PC-9 (cell line): Measurements from ENCODE around the gene CELF4. TPM values are rescaled to one million over a fixed set of nuclear protein-coding genes. Genes with fewer than 3 reads are reported as not detected.

ENCODE experiments used
- BruUV-seq: library from RNA; stranded (reverse); fragments of 400-500 nt; replicated peaks from 2 replicates; lab custom pipeline; 2021; lab: Mats Ljungman, UMichigan
- CTCF ChIA-PET: fragments of 300-600 bp; sonication (Branson Sonifier 250); formaldehyde crosslinking; loops from one replicate; lab custom pipeline; 2022; ENCODE audit warnings: antibody characterized with exemption; lab: Charles Lee
- POLR2A ChIA-PET: fragments of 300-600 bp; sonication (Branson Sonifier 250); formaldehyde crosslinking; loops from one replicate; lab custom pipeline; 2022; ENCODE audit warnings: antibody characterized with exemption; ENCODE audit not compliant: unreplicated experiment; lab: Charles Lee
- DNase-seq, 2 experiments: peaks; one replicate each; pipeline versions ENCODE4 v3.0.0 to v3.0.0-alpha.2; 2015 to 2022; ENCODE audit warnings: mixed read lengths in 1 of 2
- H2AFZ ChIP-seq: fragments of 200-600 bp; sonication (generic); 2 replicates; pipeline ENCODE4 v1.8.1; 2017; ENCODE audit warnings: antibody characterized with exemption
- H3F3A ChIP-seq: fragments of 200-600 bp; sonication (generic); 2 replicates; pipeline ENCODE4 v1.8.1; 2017; ENCODE audit warnings: antibody characterized with exemption, mild to moderate bottlenecking, low read depth; ENCODE audit not compliant: insufficient read depth
- H3K27ac ChIP-seq: fragments of 200-600 bp; sonication (generic); 2 replicates; pipeline ENCODE4 v1.6.1; 2016; ENCODE audit warnings: mixed run types
- H3K27me3 ChIP-seq: fragments of 200-600 bp; sonication (generic); 2 replicates; pipeline ENCODE4 v1.6.1; 2016; ENCODE audit warnings: low read depth, mixed run types; ENCODE audit not compliant: insufficient read depth
- H3K36me3 ChIP-seq: fragments of 200-600 bp; sonication (generic); 2 replicates; pipeline ENCODE4 v1.6.1; 2016; ENCODE audit warnings: low read depth, mixed run types
- H3K4me1 ChIP-seq: fragments of 200-600 bp; sonication (generic); replicated peaks from 2 replicates; pipeline ENCODE4 v1.6.1; 2016; ENCODE audit warnings: mixed run types; ENCODE audit not compliant: insufficient read depth
- H3K4me2 ChIP-seq: fragments of 200-600 bp; sonication (generic); 2 replicates; pipeline ENCODE4 v1.6.1; 2017; ENCODE audit warnings: mixed run types
- H3K4me3 ChIP-seq: fragments of 200-600 bp; sonication (generic); 2 replicates; pipeline ENCODE4 v1.6.1; 2016; ENCODE audit warnings: mixed run types
- H3K79me2 ChIP-seq: fragments of 200-600 bp; sonication (generic); 2 replicates; pipeline ENCODE4 v1.6.1; 2017; ENCODE audit warnings: low read depth, mixed run types
- H3K9me2 ChIP-seq: fragments of 200-600 bp; sonication (generic); 2 replicates; pipeline ENCODE4 v1.8.1; 2017; ENCODE audit warnings: mild to moderate bottlenecking; ENCODE audit not compliant: insufficient read depth
- H3K9me3 ChIP-seq: fragments of 200-600 bp; sonication (generic); 2 replicates; pipeline ENCODE4 v1.8.1; 2016; ENCODE audit warnings: low read depth; ENCODE audit not compliant: insufficient read depth
- H4K20me1 ChIP-seq: fragments of 200-600 bp; sonication (generic); 2 replicates; pipeline ENCODE4 v1.8.1; 2017; ENCODE audit not compliant: insufficient read depth
- CTCF ChIP-seq: fragments of 200-600 bp; sonication (generic); conservative IDR thresholded peaks from 2 replicates; pipeline ENCODE4 v1.6.1; 2017; ENCODE audit warnings: mixed run types, antibody characterized with exemption, mild to moderate bottlenecking, moderate library complexity
- EZH2 ChIP-seq: fragments of 200-600 bp; sonication (generic); IDR thresholded peaks from 2 replicates; pipeline ENCODE4 v1.8.0; 2017; ENCODE audit warnings: antibody characterized with exemption, low read depth
- intact Hi-C: fragments of 100-400 bp; cut with micrococcal nuclease; formaldehyde crosslinking; loops from one replicate; pipeline ENCODE4 v1.10.0; 2022; ENCODE audit not compliant: unreplicated experiment
- total RNA-seq: library from RNA; stranded (reverse); gene quantifications from 2 replicates; pipeline ENCODE4 v1.2.3, GENCODE V29; 2021

CELF4 gene
- total RNA-seq, 1 experiment from 2014 or later = 1.2 TPM

GRCh38 chr18:37315935-37316334 lies 249.7 kb downstream of the CELF4 start:
- CTCF ChIA-PET = no interaction called here

GRCh38 chr18:37314534-37314933 lies 251.1 kb downstream of the CELF4 start:
- no TSS peak for BruUV-seq
- H3K4me1 ChIP-seq = 0 out of 2 replicates have a peak, but pooled peaks cover 2% of the 10 kb centered on the region
- no peak overlapping the region for H3K4me2 ChIP-seq
- no peaks in the 10 kb centered on the region for H3F3A ChIP-seq
- POLR2A ChIA-PET = no interaction called here
- no peaks in the 10 kb centered on the region for H4K20me1 ChIP-seq
- no peaks in the 10 kb centered on the region for H3K79me2 ChIP-seq
- H2AFZ ChIP-seq = no peak overlapping the region
- CTCF ChIA-PET = interaction anchor here (0.6 kb wide), 1 partner anchor 1965 kb away, joined by 3 read pairs; no protein-coding TSS in a partner anchor
- no peaks in the 10 kb centered on the region for H3K9me2 ChIP-seq
- no peaks in the 10 kb centered on the region for H3K27me3 ChIP-seq
- no peaks in the 10 kb centered on the region for H3K36me3 ChIP-seq
- no peak for DNase-seq
- H3K4me3 ChIP-seq = no peak overlapping the region
- intact Hi-C loops = no loop called here
- H3K9me3 ChIP-seq = no peaks in the 10 kb centered on the region
- TF ChIP-seq CTCF (no peak), EZH2 (no peak)
- H3K27ac ChIP-seq = no peak overlapping the region

More at GRCh38 chr18:37315935-37316334, 249.7 kb downstream of the CELF4 start:
- H3K9me3 ChIP-seq = no peaks in the 10 kb centered on the region
- no peak overlapping the region for H3K27ac ChIP-seq
- H3K4me3 ChIP-seq = no peak overlapping the region
- no peaks in the 10 kb centered on the region for H4K20me1 ChIP-seq
- no peaks in the 10 kb centered on the region for H3K9me2 ChIP-seq
- H2AFZ ChIP-seq = no peak overlapping the region
- H3K27me3 ChIP-seq = no peaks in the 10 kb centered on the region
- no peak overlapping the region for H3K4me2 ChIP-seq
- no peaks in the 10 kb centered on the region for H3K36me3 ChIP-seq
- no peaks in the 10 kb centered on the region for H3K79me2 ChIP-seq
- no peak for DNase-seq
- intact Hi-C loops = no loop called here
- no peak for TF ChIP-seq EZH2
- no peak for TF ChIP-seq CTCF
- no peaks in the 10 kb centered on the region for H3K4me1 ChIP-seq
- BruUV-seq = no TSS peak
- POLR2A ChIA-PET = no interaction called here
- no peaks in the 10 kb centered on the region for H3F3A ChIP-seq

GRCh38 chr18:37313624-37314023 lies 252.0 kb downstream of the CELF4 start:
- no peaks in the 10 kb centered on the region for H3K9me3 ChIP-seq
- ChIA-PET CTCF (no interaction called here), POLR2A (no interaction called here)
- no peaks in the 10 kb centered on the region for H3F3A ChIP-seq
- TF ChIP-seq EZH2 (no peak), CTCF (no peak)
- no peak overlapping the region for H3K27ac ChIP-seq
- no peak overlapping the region for H3K4me2 ChIP-seq
- no peak for DNase-seq
- intact Hi-C loops = no loop called here
- no peak overlapping the region for H2AFZ ChIP-seq
- no peaks in the 10 kb centered on the region for H3K79me2 ChIP-seq
- H3K36me3 ChIP-seq = no peaks in the 10 kb centered on the region
- H3K9me2 ChIP-seq = no peaks in the 10 kb centered on the region
- no peaks in the 10 kb centered on the region for H4K20me1 ChIP-seq
- H3K4me3 ChIP-seq = no peak overlapping the region
- no TSS peak for BruUV-seq
- 0 out of 2 replicates have a peak, but pooled peaks cover 6% of the 10 kb centered on the region for H3K4me1 ChIP-seq
- H3K27me3 ChIP-seq = no peaks in the 10 kb centered on the region
